IPS-NIHi7 (cell line): ENCODE measurements around the gene NUDT16.
"Not testable (repeated sequence)": the region's sequence is repeated elsewhere in the genome, so short reads cannot be mapped to it uniquely, and the experiment has no call there.

Source experiments
- DNase-seq: peaks from one replicate; pipeline ENCODE4 v3.0.0; 2012; ENCODE audit warnings: mixed read lengths; ENCODE audit errors: extremely low spot score

Gene NUDT16

DNA sequence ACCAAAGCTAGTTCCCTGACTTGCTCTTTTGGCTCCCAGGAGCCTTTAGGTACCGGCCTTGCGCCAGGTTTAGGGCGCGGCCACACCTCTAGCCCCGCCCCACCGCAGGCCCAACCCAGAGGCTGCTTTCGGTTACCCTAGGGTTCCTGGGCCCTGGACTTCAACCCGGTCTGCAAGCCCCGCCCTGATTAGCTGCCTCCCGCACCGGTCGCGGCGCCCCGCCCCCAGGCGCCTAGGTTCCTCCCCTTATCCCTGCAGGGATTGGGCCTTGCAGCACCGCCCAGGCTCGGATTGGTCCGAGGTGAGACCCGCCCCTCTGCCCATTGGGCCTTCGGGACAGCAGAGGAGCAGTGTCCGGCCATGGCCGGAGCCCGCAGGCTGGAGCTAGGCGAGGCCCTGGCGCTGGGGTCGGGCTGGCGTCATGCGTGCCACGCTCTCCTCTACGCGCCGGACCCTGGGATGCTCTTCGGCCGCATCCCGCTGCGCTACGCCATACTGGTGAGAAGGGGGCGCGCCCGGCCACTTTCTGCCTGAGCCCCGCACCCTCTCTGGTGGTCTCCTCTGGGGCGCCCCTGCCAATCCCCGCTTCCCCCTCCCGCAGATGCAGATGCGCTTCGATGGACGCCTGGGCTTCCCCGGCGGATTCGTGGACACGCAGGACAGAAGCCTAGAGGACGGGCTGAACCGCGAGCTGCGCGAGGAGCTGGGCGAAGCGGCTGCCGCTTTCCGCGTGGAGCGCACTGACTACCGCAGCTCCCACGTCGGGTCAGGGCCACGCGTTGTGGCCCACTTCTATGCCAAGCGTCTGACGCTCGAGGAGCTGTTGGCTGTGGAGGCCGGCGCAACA, at the start of gene NUDT16:
NUDT16 (plus strand) TSS at position 330 of the 847 bp plus-strand sequence; CDS start at position 361, 31 bp downstream.
- DNase-seq: peak; percentile 99

DNA sequence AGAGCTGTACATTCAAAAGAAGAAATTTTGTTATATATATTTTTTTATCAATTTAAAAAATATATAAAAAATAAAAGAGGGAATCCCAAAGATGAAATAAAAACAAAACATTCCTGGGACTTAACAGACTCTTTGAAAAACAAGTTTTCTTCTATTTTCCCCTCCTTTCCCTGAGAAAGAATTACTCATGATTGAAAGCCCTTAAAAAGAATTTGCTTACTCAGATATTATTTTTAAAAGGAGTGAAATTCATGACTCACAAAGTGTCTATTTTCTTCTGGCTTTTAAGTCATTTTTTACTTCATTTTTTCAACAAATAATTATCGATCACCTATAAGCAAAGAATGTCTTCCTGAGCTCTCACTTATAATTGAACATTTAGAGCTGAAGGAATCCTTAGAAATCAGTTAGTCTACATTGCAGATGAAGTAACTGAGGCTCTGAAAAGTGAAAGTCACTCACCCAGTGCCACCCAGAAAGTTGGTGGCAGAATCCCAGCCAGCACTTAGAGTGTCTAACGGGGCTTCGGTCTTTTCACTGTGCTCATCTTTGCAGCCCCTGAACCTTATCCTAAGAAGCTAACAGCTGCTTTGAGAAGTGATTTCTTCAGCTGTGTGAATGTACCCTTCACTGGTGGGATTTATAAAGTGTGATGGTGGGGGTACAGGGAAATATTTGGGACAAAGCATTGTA, 42.5 kb upstream of the NUDT16 start:
- DNase-seq: no peak

DNA sequence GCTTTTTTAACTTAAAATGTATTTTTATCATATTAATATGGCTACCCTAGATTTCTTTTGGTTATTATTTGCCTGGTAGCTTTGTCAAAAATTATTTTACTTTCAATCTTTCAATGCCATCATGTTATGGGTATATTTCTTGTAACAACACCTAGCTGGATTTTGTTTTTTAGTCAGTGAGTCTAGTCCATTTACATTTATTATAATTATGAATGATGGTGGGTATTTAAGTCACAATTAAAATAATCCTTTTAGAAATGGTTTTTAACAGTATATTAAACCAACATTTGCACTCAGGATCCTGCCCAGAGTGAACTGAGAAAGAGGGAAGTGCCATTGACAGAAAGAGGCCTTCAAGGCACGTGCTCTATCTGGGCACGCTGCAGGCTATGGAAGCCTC, 39.8 kb upstream of the NUDT16 start:
- no peak for DNase-seq

DNA sequence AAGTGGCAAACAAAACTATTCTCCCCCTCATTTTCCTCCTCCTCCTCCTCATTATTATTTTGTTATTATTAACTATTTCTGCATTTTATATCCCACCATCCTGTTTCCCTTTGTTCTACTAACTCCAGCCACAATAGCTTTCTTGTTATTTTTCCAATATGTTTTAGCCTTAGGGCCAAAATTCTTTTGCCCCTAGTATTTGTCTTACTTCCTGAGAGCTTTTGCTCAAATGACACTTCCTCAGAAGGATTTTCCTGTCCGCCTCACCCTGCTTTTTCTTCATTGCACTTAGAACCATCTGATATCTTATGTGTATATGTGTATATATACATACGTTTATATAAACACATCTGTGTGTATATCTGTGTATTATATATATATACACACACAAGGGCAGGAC, 32.7 kb upstream of the NUDT16 start:
- no peak for DNase-seq

DNA sequence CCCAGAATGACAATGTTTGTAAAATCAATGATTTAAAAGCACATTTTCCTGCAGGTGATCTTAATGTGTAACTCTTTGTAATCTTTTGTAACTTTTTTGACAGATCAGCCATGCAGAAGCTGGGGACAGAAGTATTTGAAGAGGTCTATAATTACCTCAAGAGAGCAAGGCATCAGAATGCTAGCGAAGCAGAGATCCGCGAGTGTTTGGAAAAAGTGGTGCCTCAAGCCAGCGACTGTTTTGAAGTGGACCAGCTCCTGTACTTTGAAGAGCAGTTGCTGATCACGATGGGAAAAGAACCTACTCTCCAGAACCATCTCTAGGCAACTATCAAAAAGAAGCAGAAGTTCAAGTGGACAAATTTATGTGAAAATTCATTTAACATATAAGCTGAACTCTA, 32.1 kb upstream of the NUDT16 start:
- DNase-seq: no peak

DNA sequence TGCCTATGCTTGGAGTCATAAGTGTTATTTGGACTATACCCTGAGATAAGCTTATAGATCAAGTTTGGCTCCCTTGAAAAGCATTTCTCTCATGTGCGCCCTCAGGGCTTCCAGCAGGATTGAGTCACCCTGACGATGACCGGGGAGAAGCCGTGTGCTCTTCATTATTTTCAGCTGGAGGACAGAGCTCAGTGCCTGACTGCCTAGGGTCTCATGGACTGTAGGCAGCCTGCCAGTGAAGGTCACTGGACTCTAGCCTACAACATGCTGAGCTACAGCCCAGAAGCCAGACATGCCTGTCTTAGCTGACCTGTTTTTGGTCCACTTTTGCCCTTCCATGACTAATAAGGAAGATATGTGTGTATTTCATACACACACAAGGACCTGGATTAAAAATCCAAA, 31.6 kb upstream of the NUDT16 start:
- no peak for DNase-seq

DNA sequence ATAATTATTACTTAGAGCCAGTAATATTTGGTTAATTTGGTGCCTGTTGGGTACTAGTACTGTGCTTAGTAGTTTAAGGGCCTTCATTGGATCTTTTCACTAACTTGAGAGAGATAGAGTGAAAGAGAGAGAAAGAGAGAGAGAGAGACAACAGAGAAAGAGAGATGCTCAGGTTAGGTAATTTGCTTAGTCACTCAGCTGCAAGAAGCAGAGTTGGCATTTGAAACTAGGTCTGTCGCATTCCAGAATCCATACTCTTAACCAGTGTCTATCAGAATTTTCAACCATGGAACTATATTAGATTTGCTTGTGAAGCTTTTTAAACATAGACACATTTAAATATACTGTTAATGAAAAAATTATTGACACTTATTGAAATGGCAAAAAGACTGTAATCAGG, 31.1 kb upstream of the NUDT16 start:
- DNase-seq: no peak

DNA sequence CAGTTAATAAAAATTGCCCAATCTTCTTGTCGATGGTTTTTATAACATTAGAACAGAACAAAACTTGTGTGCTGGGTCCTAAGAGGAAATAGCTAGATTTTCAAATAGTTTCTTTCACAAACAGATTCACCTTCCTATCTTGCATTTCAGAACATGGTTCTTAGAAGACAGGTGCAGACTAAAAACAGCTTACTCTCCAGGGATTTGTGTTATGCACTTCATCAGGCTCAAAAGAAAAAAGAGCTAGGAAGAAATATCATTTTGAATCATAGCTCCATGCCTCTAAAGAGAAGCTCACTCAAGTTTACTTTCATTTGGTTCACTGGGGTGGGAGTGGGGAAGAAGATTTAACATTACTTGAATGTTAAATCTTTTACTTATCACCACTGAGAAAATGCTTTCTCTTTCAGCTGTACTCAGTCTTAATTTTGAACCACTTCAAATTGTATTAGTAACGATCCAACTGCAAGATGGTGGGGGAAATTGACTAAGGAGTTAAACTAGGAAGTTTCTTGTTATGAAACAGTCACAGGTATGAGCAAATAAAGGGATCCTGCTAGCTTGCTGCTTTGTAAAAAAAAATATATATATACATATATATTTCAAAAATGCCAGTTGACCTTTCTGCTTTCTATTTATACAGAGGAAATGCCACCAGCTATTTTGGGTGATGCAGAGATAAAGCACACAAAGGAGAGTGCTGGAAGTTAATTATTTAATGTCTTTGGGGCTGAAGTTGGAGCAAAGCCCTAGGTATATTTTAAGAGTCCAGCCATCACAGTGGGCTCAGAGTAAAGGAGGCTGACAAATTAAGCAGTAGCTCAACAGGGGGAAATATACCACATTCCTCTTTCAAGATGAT, 28.3 kb upstream of the NUDT16 start:
- DNase-seq: no peak

DNA sequence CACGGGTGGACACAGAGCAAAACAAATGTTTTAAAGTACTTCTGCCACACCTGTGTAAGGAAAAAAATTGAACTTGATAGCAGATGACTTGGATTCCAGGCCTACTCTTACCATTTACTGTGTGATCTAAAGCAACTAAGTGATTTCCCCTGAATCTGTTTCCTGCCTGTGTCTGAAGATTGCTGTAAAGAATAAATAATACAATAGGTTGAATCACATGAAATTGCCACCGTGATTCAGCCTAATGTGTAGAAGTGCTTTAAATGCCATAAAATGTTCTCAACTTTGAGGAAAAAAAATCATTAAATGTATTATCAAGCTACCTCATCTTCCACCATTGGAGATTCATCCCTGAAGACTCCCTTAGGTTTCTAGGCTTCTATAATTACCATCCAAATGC, 27.6 kb upstream of the NUDT16 start:
- DNase-seq: no peak

DNA sequence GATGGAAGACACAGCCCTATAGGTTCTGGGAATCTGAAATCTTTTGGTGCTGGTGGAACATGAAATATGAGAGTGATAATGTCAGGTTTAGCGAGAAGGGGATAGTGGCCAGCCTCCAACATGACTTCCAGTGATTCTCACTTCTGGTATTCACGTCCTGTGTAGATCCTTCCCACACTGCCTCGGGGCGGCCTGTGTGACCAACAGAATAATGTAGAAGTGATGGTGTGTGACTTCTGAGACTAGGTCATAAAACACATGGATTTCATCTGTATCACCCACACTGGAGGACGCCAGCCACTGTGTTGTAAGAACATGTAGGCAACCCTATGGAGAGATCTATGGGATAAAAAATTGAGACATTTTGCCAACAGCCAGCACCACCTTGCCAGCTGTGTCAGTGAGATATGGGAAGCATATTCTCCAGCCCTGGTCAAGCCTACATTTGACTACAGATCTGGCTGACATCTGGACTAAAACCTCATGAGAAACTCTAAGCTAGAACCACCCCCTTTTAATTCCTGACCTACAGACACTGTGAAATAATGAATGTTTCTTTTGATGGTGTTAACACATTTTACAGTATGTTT, 25.5 kb upstream of the NUDT16 start:
- DNase-seq: no peak

DNA sequence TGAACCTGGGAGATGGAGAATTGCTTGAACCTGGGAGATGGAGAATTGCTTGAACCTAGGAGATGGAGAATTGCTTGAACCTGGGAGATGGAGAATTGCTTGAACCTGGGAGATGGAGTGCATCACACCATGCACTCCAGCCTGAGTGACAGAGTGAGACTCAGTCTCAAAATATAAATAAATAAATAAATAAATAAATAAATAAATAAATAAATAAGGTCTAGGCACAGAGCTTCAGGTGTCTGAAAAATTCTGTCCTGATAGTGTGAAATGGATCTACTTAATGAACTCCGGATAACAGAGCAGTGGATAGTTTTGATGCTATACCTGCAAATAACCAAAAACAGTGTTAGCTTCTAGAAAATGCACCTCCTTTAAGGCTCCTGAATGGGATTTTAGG, 24.3 kb upstream of the NUDT16 start:
- DNase-seq: no peak

DNA sequence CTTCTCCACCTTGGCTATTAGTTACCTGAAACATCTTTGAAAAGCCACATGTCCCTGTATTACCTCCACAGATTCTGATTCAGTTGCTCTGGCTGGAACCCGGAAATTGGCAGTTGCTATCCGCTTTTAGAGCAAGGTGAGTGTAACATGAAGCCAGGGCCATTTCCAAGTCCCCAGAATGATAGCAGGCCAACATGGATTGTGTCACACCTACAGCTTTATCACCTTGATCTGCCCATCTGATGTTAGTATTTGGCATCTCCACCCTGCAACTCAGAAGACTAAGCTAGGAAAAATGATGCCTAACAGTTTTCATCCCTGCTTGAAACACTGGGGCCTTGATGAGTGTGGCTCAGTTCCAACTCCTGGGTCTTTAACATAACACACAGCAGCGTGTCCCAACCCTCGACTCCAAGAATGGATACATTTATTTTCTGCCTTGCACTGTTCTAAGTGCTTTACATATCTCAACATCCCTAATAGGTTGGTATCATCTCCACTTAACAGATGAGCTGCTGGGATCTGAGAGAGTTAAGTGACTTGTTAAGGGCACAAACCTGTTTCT, 21.3 kb upstream of the NUDT16 start:
- DNase-seq: no peak

DNA sequence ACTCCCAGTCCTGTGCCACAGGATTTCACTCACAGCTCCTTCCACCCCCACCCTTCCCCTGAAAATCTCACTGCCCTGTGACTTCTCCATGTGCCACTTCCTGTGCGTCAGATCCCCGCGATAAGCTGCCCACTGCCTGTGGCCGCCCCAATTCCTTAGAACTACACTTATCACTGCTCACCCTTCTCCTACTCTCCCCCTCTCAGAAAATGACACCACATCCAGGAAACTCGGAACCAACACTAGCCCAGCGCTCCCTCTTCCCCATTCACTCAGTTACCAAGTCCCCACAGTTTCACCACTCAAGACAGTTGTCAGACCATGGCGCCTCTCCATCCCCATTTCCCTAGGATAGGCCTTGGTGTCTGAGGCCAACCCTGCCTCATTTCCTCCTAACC, 20.5 kb upstream of the NUDT16 start:
- not testable (repeated sequence) for DNase-seq

DNA sequence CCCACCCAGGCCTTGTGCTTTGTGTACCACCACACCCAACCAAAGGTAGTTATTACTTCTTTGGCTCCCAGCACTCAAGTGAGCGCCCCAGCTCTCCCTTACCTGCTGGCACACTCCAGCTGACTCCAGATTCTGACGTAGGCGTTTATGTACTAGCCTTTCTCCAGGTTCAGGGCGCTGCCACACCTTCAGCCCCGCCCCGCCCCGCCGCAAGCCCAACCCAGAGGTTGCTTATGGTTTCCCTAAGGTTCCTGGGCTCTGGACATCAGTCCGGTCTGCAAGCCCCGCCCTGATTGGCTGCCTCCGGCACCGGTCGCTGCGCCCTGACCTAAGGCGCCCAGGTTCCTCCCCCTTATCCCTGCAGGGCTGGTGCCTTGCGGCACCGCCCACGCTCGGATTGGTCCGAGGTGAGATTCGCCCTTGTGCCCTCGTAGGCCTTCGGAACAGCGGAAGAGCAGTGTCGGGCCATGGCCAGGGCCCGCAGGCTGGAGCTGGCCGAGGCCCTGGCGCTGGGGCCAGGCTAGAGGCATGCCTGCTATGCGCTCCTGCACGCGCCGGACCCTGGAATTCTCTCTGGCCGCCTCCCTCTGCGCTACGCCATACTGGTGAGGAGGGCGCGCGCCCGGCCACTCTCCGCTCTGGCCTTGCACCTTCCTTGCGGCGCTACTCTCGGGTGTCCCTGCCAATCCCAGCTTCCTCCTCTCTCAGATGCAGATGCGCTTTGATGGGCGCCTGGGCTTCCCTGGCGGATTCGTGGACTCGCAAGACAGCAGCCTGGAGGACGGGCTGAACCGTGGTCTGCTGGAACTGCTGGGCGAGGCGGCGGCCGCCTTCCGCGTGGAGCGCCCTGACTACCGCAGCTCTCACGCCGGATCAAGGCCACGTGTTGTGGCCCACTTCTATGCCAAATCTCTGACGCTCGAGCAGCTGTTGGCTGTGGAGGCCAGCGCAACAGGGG, 19.8 kb upstream of the NUDT16 start:
- peak; percentile 97 for DNase-seq

DNA sequence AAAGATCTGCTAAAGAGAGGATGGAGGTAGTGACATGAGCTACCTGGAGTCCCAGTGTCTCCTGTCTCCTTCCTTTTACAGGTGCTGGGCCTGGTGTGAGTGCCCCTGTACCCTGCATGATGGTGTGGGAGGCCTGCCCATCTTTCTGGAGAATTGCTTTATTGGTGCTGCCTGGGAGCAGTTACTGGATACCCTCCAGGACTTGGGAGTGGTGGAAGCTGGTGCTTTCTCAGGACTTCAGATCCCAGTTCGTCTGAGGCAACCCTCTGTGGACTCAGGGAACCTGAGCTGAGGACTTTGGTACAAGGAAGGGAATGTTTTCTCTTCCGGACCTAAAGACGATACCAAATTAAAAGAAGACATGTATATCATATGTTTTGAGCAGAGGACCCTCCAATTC, 18.3 kb upstream of the NUDT16 start:
- no peak for DNase-seq

DNA sequence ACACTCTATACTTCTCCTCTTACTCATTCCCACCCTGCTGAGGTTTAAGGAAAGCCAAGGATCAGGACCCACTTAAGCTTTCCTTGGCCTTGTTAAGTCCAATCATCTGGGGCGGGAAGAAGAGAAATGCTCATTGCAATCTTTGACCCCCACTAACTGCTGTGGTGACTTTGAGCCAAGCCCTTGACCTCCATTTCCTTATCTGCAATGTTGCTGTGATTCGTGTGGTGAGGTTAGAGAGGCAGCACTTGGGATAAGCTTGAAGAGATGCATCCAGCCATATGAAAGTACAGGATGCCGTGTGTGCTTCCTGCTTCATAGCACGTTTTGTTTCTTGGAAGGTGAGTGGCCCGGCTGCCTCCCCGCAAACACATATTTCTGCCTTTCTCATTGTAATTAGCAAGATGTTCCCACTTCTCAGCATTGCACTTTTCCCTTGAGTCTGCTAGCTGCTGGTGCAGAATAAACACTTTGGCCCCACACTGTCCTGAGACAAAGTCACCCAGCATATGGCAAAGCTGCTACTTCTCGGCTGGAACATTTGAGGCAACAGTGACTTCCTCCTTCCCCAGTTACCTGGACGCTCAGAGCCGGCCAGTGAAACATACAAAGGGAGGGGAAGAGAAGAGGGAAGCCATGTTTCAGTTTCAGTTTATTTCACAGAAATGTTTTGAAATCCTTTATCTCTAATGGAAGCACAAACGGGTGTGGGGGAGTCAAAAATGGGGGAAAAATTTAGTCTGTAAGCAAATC, 10.5 kb upstream of the NUDT16 start:
- DNase-seq: no peak

DNA sequence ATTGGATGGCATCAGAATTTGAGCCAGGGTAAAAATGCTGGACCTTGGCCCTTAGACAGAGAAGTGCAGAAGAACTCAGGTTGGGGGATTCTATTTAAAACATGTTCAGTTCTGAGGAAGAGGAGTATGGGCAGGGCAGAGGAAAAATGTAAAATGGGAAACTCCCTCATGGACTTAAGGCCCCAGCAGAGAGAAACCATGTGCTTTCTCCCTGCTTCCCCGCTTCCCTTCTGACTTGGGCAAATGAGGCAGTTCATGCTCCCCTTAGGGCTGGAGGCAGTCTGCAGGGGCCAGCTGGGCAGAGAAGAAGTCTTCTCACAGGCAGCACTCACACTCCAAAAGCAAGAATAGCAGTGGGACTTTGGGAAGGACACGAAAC, 9.9 kb upstream of the NUDT16 start:
- no peak for DNase-seq

DNA sequence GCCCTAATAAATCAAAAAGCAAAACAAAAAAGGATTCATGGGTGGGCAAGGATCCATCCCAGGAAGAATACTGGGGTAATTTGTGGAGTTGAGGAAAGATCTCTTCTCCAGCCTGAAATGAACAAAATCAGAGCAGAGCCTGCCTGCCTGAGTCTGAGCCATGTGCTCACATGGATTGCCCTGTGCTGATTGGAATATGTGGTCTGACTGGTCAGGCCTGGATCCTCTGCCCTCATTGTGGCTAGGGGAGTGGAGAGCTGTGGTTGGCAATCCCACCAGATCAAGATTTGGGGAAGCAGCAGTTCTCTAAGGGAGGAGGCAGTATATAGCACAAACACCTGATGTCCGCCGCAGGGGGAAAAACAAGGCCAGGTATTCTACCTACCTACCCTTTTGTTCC, 6.8 kb upstream of the NUDT16 start:
- DNase-seq: no peak

DNA sequence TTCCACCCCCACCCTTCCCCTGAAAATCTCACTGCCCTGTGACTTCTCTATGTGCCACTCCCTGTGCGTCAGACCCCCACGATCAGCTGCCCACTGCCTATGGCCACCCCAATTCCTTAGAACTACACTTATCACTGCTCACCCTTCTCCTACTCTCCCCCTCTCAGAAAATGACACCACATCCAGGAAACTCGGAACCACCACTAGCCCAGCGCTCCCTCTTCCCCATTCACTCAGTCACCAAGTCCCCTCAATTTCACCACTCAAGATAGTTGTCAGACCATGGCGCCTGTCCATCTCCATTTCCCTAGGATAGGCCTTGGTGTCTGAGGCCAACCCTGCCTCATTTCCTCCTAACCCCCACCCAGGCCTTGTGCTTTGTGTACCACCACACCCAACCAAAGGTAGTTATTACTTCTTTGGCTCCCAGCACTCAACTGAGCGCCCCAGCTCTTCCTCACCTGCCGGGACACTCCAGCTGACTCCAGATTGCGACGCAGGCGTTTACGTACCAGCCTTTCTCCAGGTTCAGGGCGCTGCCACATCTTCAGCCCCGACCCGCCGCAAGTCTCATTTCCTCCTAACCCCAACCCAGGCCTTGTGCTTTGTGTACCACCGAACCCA, 641 bp upstream of the NUDT16 start:
- not testable (repeated sequence) for DNase-seq
